HG03045 (cell line): Measurements from ENCODE around the gene AK1.
"Not testable (repeated sequence)": the region's sequence is repeated elsewhere in the genome, so short reads cannot be mapped to it uniquely, and the experiment has no call there.

Source experiments
- ATAC-seq: cut with Tn5 transposase; IDR thresholded peaks from one replicate; pipeline ENCODE4 v1.9.1; 2021; ENCODE audit warnings: mild to moderate bottlenecking, moderate library complexity; ENCODE audit not compliant: unreplicated experiment

AK1 gene

GRCh38 chr9:127884976-127885490, 7.6 kb upstream of the AK1 start:
- ATAC-seq, result no peak

GRCh38 chr9:127884427-127884911, 7.0 kb upstream of the AK1 start:
- ATAC-seq, result no peak

- no peak for ATAC-seq
Measured at GRCh38 chr9:127883959-127884358, 6.5 kb upstream of the AK1 start.

GRCh38 chr9:127881715-127882114, 4.2 kb upstream of the AK1 start:
- ATAC-seq, result not testable (repeated sequence)

GRCh38 chr9:127880143-127880542, 2.7 kb upstream of the AK1 start:
- no peak for ATAC-seq

- ATAC-seq, result no peak
Measured at GRCh38 chr9:127878652-127879390, 1.3 kb upstream of the AK1 start.

GRCh38 chr9:127878001-127878651, 651 bp upstream of the AK1 start:
- no peak for ATAC-seq

- ATAC-seq, result no peak
Measured at GRCh38 chr9:127876764-127877562, 512 bp downstream of the AK1 start.

- no peak for ATAC-seq
Measured at GRCh38 chr9:127876026-127876763, 1.3 kb downstream of the AK1 start.

GRCh38 chr9:127875306-127875966, 2.0 kb downstream of the AK1 start:
- no peak for ATAC-seq

- no peak for ATAC-seq
Measured at GRCh38 chr9:127874301-127875221, 2.9 kb downstream of the AK1 start.

GRCh38 chr9:127873886-127874285, 3.6 kb downstream of the AK1 start:
- no peak for ATAC-seq

GRCh38 chr9:127873223-127873691, 4.2 kb downstream of the AK1 start:
- no peak for ATAC-seq

GRCh38 chr9:127872369-127873222, 4.9 kb downstream of the AK1 start:
- no peak for ATAC-seq

GRCh38 chr9:127871531-127871930, 5.9 kb downstream of the AK1 start:
- no peak for ATAC-seq

- ATAC-seq, result no peak
Measured at GRCh38 chr9:127870887-127871286, 6.6 kb downstream of the AK1 start.

- ATAC-seq, result not testable (repeated sequence)
Measured at GRCh38 chr9:127870153-127870491, 7.4 kb downstream of the AK1 start.
